HepG2 (cell line): ENCODE data around the gene HCK. TPM values are rescaled to one million over a fixed set of nuclear protein-coding genes. Genes with fewer than 3 reads are reported as not detected.

Source experiments
- CHCHD3 ChIP-seq: sonication (generic); formaldehyde crosslinking; IDR thresholded peaks from 2 replicates; pipeline ENCODE4 v1.8.0; 2022; ENCODE audit warnings: mild to moderate bottlenecking, missing genetic modification reagents, moderate library complexity
- FOSL1 ChIP-seq: sonication (generic); formaldehyde crosslinking; IDR thresholded peaks from 2 replicates; pipeline ENCODE4 v1.9.0; 2021; ENCODE audit warnings: missing genetic modification reagents, borderline replicate concordance
- HDAC2 ChIP-seq: sonication (generic); formaldehyde crosslinking; IDR thresholded peaks from 2 replicates; pipeline ENCODE4 v1.4.0; 2020; ENCODE audit warnings: missing genetic modification reagents
- JUN ChIP-seq: sonication (generic); formaldehyde crosslinking; IDR thresholded peaks from 2 replicates; pipeline ENCODE4 v1.4.0; 2020; ENCODE audit warnings: mild to moderate bottlenecking, missing genetic modification reagents
- KLF12 ChIP-seq: sonication (generic); formaldehyde crosslinking; IDR thresholded peaks from 2 replicates; pipeline ENCODE4 v1.4.0; 2020; ENCODE audit warnings: missing genetic modification reagents, borderline replicate concordance
- KLF13 ChIP-seq: sonication (generic); formaldehyde crosslinking; IDR thresholded peaks from 2 replicates; pipeline ENCODE4 v1.4.0; 2020; ENCODE audit warnings: mild to moderate bottlenecking, missing genetic modification reagents
- PLRG1 ChIP-seq: fragments of 450-650 bp; conservative IDR thresholded peaks from 2 replicates; pipeline ENCODE4 v1.6.1; 2016
- RXRA ChIP-seq: sonication (generic); formaldehyde crosslinking; IDR thresholded peaks from 2 replicates; pipeline ENCODE4 v1.5.1; 2020; ENCODE audit warnings: missing genetic modification reagents
- ZNF225 ChIP-seq: sonication (generic); formaldehyde crosslinking; IDR thresholded peaks from 2 replicates; pipeline ENCODE4 v1.4.0; 2020; ENCODE audit warnings: mild to moderate bottlenecking, missing genetic modification reagents
- polyA plus RNA-seq, 8 experiments: library from polyadenylated mRNA; depleted of rRNA in 3 of 8; stranded (reverse) in 7 of 8; unstranded in 1 of 8; fragments of >200 nt; fragmentation: Illumina TruSeq in 4 of 8; extraction: Trizol in 4 of 8; gene quantifications; 2 replicates each; pipeline versions ENCODE4 v1.2.1 to v1.2.3, GENCODE V29; 2011 to 2016; ENCODE audit warnings: low read depth in 4 of 8, missing spikeins in 1 of 8, mixed read lengths in 1 of 8; ENCODE audit not compliant: insufficient read depth in 1 of 8
- total RNA-seq, 5 experiments: library from RNA; depleted of rRNA; stranded (reverse); fragments of >200 nt; fragmentation: Illumina TruSeq; extraction: Trizol; gene quantifications; 2 replicates each; pipeline ENCODE4 v1.2.3, GENCODE V29; 2016; ENCODE audit warnings: low read depth in 1 of 5
- TF ChIP-seq, protein P1 (sequence below), 2 experiments: fragments of 450-650 bp in 1 of 2; sonication (generic) in 1 of 2; formaldehyde crosslinking in 1 of 2; IDR thresholded peaks; 2 replicates each; pipeline versions ENCODE4 v1.6.1 to v1.8.0; 2016 to 2022; ENCODE audit warnings: antibody characterized with exemption in 1 of 2, mild to moderate bottlenecking in 1 of 2, missing genetic modification reagents in 1 of 2
- TF ChIP-seq, protein P2 (sequence below): sonication (generic); formaldehyde crosslinking; IDR thresholded peaks from 2 replicates; pipeline ENCODE4 v1.5.1; 2020; ENCODE audit warnings: mild to moderate bottlenecking, missing genetic modification reagents, borderline replicate concordance
- TF ChIP-seq, protein P3 (sequence below): sonication (generic); formaldehyde crosslinking; IDR thresholded peaks from 2 replicates; pipeline ENCODE4 v1.5.1; 2020; ENCODE audit warnings: missing genetic modification reagents, mild to moderate bottlenecking, borderline replicate concordance
- TF ChIP-seq, protein P4 (sequence below): sonication (generic); formaldehyde crosslinking; IDR thresholded peaks from 2 replicates; pipeline ENCODE4 v1.4.0; 2020; ENCODE audit warnings: mild to moderate bottlenecking, missing genetic modification reagents

HCK gene
- total and polyA plus RNA-seq, 2 of the 13 experiments (the other 11 are each of a cell fraction or from before 2014, with no cell fraction given): 0.04 TPM; not detected in 1

DNA sequence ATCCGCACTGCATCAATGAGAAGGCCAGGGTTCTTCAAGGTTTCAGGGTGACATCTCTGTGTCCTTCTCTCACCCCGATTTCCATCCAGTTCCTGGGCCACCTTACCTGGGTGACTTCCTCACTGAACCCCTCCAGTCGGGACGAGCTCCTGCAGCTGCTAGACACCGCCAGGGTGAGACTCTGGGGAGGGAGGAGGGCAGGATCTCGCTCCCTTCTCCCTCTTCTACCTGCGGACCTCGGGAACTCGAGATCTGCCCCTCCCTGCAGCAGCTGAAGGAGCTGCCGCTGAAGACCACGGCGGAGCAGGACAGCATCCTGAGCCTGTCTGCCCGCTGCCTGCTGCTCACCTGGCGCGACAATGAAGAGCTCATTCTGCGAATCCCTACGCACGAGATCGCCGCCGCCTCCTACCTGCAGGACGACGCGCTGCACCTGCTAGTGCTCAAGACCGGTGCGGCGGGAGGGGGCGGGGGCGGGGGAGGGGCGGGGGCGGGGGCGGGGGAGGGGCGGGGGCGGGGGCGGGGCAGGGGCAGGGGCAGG lies 34.3 kb upstream of the HCK start (continued):
- TF ChIP-seq, protein P1, sequence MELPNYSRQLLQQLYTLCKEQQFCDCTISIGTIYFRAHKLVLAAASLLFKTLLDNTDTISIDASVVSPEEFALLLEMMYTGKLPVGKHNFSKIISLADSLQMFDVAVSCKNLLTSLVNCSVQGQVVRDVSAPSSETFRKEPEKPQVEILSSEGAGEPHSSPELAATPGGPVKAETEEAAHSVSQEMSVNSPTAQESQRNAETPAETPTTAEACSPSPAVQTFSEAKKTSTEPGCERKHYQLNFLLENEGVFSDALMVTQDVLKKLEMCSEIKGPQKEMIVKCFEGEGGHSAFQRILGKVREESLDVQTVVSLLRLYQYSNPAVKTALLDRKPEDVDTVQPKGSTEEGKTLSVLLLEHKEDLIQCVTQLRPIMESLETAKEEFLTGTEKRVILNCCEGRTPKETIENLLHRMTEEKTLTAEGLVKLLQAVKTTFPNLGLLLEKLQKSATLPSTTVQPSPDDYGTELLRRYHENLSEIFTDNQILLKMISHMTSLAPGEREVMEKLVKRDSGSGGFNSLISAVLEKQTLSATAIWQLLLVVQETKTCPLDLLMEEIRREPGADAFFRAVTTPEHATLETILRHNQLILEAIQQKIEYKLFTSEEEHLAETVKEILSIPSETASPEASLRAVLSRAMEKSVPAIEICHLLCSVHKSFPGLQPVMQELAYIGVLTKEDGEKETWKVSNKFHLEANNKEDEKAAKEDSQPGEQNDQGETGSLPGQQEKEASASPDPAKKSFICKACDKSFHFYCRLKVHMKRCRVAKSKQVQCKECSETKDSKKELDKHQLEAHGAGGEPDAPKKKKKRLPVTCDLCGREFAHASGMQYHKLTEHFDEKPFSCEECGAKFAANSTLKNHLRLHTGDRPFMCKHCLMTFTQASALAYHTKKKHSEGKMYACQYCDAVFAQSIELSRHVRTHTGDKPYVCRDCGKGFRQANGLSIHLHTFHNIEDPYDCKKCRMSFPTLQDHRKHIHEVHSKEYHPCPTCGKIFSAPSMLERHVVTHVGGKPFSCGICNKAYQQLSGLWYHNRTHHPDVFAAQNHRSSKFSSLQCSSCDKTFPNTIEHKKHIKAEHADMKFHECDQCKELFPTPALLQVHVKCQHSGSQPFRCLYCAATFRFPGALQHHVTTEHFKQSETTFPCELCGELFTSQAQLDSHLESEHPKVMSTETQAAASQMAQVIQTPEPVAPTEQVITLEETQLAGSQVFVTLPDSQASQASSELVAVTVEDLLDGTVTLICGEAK (IDR thresholded peaks at IDR 0.05): no peak
- TF ChIP-seq, protein P1 (CRISPR knock-in tag; IDR thresholded peaks at IDR 0.05): no peak
- TF ChIP-seq, protein P2, sequence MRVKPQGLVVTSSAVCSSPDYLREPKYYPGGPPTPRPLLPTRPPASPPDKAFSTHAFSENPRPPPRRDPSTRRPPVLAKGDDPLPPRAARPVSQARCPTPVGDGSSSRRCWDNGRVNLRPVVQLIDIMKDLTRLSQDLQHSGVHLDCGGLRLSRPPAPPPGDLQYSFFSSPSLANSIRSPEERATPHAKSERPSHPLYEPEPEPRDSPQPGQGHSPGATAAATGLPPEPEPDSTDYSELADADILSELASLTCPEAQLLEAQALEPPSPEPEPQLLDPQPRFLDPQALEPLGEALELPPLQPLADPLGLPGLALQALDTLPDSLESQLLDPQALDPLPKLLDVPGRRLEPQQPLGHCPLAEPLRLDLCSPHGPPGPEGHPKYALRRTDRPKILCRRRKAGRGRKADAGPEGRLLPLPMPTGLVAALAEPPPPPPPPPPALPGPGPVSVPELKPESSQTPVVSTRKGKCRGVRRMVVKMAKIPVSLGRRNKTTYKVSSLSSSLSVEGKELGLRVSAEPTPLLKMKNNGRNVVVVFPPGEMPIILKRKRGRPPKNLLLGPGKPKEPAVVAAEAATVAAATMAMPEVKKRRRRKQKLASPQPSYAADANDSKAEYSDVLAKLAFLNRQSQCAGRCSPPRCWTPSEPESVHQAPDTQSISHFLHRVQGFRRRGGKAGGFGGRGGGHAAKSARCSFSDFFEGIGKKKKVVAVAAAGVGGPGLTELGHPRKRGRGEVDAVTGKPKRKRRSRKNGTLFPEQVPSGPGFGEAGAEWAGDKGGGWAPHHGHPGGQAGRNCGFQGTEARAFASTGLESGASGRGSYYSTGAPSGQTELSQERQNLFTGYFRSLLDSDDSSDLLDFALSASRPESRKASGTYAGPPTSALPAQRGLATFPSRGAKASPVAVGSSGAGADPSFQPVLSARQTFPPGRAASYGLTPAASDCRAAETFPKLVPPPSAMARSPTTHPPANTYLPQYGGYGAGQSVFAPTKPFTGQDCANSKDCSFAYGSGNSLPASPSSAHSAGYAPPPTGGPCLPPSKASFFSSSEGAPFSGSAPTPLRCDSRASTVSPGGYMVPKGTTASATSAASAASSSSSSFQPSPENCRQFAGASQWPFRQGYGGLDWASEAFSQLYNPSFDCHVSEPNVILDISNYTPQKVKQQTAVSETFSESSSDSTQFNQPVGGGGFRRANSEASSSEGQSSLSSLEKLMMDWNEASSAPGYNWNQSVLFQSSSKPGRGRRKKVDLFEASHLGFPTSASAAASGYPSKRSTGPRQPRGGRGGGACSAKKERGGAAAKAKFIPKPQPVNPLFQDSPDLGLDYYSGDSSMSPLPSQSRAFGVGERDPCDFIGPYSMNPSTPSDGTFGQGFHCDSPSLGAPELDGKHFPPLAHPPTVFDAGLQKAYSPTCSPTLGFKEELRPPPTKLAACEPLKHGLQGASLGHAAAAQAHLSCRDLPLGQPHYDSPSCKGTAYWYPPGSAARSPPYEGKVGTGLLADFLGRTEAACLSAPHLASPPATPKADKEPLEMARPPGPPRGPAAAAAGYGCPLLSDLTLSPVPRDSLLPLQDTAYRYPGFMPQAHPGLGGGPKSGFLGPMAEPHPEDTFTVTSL (CRISPR knock-in tag): no peak
- TF ChIP-seq KLF12 (CRISPR knock-in tag): no peak
- TF ChIP-seq ZNF225 (CRISPR knock-in tag): peak; percentile 41; the same call in 1 of the 2 replicates
- TF ChIP-seq RXRA: peak; percentile 55; the same call in 1 of the 2 replicates
- TF ChIP-seq, protein P3, sequence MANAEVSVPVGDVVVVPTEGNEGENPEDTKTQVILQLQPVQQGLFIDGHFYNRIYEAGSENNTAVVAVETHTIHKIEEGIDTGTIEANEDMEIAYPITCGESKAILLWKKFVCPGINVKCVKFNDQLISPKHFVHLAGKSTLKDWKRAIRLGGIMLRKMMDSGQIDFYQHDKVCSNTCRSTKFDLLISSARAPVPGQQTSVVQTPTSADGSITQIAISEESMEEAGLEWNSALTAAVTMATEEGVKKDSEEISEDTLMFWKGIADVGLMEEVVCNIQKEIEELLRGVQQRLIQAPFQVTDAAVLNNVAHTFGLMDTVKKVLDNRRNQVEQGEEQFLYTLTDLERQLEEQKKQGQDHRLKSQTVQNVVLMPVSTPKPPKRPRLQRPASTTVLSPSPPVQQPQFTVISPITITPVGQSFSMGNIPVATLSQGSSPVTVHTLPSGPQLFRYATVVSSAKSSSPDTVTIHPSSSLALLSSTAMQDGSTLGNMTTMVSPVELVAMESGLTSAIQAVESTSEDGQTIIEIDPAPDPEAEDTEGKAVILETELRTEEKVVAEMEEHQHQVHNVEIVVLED (CRISPR knock-in tag): no peak
- no peak for TF ChIP-seq PLRG1
- no peak for TF ChIP-seq KLF13 (CRISPR knock-in tag)
- TF ChIP-seq FOSL1 (CRISPR knock-in tag): no peak
- no peak; the same call in 1 of the 2 replicates for TF ChIP-seq HDAC2 (CRISPR knock-in tag)
- no peak for TF ChIP-seq CHCHD3
- TF ChIP-seq, protein P4, sequence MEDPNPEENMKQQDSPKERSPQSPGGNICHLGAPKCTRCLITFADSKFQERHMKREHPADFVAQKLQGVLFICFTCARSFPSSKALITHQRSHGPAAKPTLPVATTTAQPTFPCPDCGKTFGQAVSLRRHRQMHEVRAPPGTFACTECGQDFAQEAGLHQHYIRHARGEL (CRISPR knock-in tag): no peak
- TF ChIP-seq JUN: no peak
